ENCODE data around the gene DNAAF1. TPM values are rescaled to one million over a fixed set of nuclear protein-coding genes. Genes with fewer than 3 reads are reported as not detected.

Gene DNAAF1
- polyA plus RNA-seq, 1 of the 3 experiments (the other 2 are of a cell fraction): 0.35 TPM

DNA sequence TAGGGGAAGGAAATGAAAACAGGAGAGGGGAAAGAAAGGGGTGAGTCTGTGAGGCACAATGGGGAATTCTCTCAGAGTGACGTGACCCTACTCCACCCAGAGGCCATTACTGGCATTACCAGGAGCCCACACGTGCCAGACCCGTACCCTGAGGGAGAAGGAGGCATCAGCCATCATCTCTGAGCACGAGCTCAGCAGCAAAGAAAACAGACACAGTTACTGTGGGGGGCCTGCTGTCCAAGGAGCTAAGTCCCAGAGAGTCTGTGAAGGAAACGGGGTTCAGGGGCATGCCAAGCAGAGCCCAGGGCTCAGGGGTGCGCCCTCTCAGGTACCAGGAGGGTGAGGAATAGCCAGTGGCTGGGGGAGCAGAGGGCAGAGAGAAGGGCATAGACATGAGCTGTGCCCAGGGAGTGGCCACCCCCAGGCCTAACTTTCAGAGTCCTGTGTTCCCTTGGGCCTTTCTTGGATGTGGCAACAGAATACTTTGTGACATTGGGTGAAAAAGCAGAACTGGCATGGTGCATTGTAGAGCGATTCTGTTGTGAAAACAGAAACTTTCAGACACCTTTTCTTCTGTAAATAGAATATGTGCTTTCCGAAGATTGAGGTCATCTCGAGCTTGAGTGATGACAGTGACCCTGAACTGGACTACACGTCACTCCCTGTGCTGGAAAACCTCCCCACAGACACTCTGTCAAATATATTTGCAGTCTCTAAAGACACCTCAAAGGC is 30.4 kb downstream of the DNAAF1 start:
- DNase-seq: peak; percentile 91
- Histone ChIP-seq H3K27me3 (ENCODE audit: insufficient read depth) (no peaks in the 10 kb centered on the region), H3K4me3 (ENCODE audit: low read depth in 2 of 2, low read length in 1 of 2) (no peak overlapping the region), H3K4me1 (ENCODE audit: control insufficient read depth in 1 of 2, insufficient read depth in 2 of 2, low read depth in 1 of 2, low read length in 1 of 2) (peaks cover 0 to 7% of the 10 kb centered on the region in 2 experiments; a peak in 1 of 4 replicates), H2AFZ (ENCODE audit: low read depth) (no peak overlapping the region), H3K9ac (no peak overlapping the region), H3K9me3 (no peaks in the 10 kb centered on the region), H3K4me2 (no peak overlapping the region), H3K9me2 (no peaks in the 10 kb centered on the region), H3K27ac (ENCODE audit: low read depth in 2 of 2, low read length in 1 of 2) (no peak overlapping the region), H3K79me2 (ENCODE audit: insufficient read depth) (no peaks in the 10 kb centered on the region), H4K20me1 (ENCODE audit: insufficient read depth) (0 out of 2 replicates have a peak, but pooled peaks cover 5% of the 10 kb centered on the region), H3K36me3 (replicated peaks in 1 of 2; ENCODE audit: control insufficient read depth in 1 of 2, insufficient read depth in 2 of 2, low read length in 1 of 2) (peaks cover 0 to 21% of the 10 kb centered on the region in 2 experiments), H3F3A (replicated peaks; ENCODE audit: insufficient read depth) (no peaks in the 10 kb centered on the region)
- 33% methylated on average over 9 of the region's 10 CpGs for WGBS (ENCODE audit: low lambda C conversion rate)
- ChIA-PET CTCF (interaction anchor here (0.6 to 9.0 kb wide), 39 partner anchors 9 to 323 kb away, joined by 3 to 109 read pairs (median 5); partner anchors contain the start of genes ADAD2, DNAAF1, HSDL1 and MBTPS1), POLR2A (interaction anchor here (1.2 kb wide), 1 partner anchor 12 kb away, joined by 4 read pairs; the partner anchor contains the start of gene TAF1C)
- peak; percentile 74 for TF ChIP-seq SMC3 (IDR thresholded peaks at IDR 0.05; ENCODE audit: low read depth, low read length)
- peak; percentile 95 for TF ChIP-seq MXI1 (IDR thresholded peaks at IDR 0.05; ENCODE audit: low read depth, low read length)
- TF ChIP-seq TCF12 (IDR thresholded peaks at IDR 0.05): no peak
- TF ChIP-seq SIN3A (IDR thresholded peaks at IDR 0.05; ENCODE audit: borderline replicate concordance, low read depth, low read length): no peak
- TF ChIP-seq RAD21 (IDR thresholded peaks at IDR 0.05; ENCODE audit: low read length): peak; percentile 91
- TF ChIP-seq NFIC (IDR thresholded peaks at IDR 0.05; ENCODE audit: borderline replicate concordance): no peak
- TF ChIP-seq GATA2 (CRISPR knock-in tag; IDR thresholded peaks at IDR 0.05): no peak
- TF ChIP-seq RCOR1 (IDR thresholded peaks at IDR 0.05; ENCODE audit: low read length): peak; percentile 59; the same call in 1 of the 2 replicates
- TF ChIP-seq, protein P1, sequence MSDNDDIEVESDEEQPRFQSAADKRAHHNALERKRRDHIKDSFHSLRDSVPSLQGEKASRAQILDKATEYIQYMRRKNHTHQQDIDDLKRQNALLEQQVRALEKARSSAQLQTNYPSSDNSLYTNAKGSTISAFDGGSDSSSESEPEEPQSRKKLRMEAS (IDR thresholded peaks at IDR 0.05; ENCODE audit: low read depth): peak; percentile 69
- TF ChIP-seq, protein P2, sequence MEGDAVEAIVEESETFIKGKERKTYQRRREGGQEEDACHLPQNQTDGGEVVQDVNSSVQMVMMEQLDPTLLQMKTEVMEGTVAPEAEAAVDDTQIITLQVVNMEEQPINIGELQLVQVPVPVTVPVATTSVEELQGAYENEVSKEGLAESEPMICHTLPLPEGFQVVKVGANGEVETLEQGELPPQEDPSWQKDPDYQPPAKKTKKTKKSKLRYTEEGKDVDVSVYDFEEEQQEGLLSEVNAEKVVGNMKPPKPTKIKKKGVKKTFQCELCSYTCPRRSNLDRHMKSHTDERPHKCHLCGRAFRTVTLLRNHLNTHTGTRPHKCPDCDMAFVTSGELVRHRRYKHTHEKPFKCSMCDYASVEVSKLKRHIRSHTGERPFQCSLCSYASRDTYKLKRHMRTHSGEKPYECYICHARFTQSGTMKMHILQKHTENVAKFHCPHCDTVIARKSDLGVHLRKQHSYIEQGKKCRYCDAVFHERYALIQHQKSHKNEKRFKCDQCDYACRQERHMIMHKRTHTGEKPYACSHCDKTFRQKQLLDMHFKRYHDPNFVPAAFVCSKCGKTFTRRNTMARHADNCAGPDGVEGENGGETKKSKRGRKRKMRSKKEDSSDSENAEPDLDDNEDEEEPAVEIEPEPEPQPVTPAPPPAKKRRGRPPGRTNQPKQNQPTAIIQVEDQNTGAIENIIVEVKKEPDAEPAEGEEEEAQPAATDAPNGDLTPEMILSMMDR (IDR thresholded peaks at IDR 0.05): peak; percentile 78
- peak; percentile 18 for TF ChIP-seq CHD2 (IDR thresholded peaks at IDR 0.05; ENCODE audit: low read length, partially characterized antibody)
- TF ChIP-seq, protein P3, sequence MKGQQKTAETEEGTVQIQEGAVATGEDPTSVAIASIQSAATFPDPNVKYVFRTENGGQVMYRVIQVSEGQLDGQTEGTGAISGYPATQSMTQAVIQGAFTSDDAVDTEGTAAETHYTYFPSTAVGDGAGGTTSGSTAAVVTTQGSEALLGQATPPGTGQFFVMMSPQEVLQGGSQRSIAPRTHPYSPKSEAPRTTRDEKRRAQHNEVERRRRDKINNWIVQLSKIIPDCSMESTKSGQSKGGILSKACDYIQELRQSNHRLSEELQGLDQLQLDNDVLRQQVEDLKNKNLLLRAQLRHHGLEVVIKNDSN (IDR thresholded peaks at IDR 0.05; ENCODE audit: borderline replicate concordance, low read depth): peak; percentile 7; the same call in 1 of the 2 replicates
